NCI-H2029 treated with DMSO at 0.1 percent for 48 hours (cell line): ENCODE data around the gene PDCD1.
"Not testable (repeated sequence)": the region's sequence is repeated elsewhere in the genome, so short reads cannot be mapped to it uniquely, and the experiment has no call there.

ENCODE experiments used
- DNase-seq: peaks from one replicate; lab custom pipeline; 2025; lab: John Stamatoyannopoulos, UW

PDCD1 gene

DNA sequence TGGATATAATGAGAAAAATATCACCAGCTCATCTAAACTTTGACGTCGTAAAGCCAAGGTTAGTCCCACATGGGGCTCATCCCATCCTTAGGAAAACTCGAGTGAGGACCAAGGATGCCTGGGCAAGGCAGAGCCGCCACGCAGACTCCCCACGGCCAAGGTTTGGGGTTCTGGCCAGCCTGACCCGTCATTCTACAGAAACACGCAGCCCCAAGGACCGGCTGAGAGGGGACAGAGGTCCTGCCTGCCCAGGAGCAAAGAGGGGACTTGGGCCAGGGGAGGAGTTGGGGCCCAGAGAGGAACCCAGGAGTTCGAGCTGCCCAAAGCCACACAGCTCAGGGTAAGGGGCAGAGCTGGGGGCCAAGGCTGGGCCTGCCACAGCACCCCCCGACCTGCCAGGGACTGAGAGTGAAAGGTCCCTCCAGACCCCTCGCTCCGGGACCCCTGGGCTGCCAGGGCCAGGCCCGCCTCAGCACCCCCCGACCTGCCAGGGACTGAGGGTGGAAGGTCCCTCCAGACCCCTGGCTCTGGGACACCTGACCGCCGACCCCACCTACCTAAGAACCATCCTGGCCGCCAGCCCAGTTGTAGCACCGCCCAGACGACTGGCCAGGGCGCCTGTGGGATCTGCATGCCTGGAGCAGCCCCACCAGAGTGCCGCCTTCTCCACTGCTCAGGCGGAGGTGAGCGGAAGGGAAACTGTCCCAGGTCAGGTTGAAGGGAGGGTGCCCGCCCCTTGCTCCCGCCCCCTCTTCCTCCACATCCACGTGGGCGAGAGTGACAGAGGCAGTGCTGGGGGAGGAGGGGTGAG lies at the start of gene PDCD1:
TSS of gene PDCD1 (minus strand) at position 689 of the 811 bp plus-strand sequence. CDS start at position 633, 56 bp downstream.
- DNase-seq = no peak

DNA sequence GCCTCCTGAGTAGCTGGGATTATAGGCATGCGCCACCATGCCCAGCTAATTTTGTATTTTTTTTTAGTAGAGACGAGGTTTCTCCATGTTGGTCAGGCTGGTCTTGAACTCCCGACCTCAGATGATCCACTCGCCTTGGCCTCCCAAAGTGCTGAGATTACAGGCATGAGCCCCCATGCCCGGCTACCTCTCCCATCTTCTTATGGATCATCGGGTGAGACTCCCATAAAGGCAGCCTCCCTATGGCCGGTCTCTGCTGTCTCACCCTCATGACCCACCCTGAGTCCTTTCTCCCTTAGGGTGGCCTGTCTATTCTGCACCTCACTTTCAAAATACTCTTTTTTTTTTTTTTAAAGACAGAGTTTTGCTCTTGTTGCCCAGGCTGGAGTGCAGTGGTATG lies 49.1 kb upstream of the PDCD1 start:
- not testable (repeated sequence) for DNase-seq

DNA sequence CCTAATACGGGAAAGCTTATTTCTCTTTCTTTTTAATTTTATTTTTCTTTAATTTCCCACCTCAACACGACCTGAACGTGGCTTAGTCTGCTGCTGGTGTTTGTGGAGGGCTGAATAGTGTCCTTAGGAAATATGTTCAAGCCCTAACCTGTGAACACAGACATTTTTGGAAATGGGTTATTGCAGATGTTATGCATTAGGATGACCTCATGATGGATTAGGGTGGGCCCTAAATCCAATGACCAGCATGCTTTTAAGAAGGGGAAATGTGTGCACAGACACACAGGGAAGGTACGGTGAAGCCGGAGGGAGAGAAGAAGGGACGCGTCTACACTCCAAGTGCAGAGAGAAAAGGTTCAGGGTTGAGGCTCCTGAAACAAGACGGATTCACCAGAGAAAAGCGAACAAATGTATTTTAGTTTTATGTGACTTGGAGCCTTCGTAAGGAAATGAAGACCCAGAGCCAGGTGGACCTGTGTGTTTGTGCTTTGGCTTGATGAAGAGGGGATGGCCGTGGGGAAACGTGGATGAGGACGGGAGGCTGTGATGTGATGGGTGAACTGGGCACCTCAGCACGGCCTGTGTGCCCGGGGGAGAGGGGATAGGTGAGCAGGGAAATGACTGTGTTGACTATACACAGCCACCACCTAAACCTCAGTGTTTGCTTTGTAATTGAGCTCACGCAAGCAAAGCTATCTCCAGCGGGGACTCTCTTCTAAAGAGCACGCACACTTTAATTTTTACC lies 48.3 kb upstream of the PDCD1 start:
- DNase-seq = no peak

DNA sequence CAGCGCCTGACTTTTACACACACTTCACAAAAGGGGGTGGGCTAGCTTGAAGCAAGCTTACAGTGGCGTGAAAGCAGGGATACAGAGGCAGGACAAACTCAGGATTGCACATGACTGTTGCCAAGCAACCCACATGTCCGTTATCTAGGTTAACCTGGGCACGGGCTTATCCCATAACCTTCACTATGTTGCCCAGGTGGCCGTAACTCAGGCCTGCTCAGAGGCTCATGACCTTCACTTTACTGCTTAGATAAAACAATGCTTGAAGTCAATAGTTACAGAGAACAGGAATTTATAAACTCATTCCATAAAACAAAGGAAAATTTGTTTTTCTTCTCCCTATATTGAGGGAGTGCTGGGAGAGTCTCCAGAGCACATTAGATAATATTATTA lies 47.7 kb upstream of the PDCD1 start:
- not testable (repeated sequence) for DNase-seq

DNA sequence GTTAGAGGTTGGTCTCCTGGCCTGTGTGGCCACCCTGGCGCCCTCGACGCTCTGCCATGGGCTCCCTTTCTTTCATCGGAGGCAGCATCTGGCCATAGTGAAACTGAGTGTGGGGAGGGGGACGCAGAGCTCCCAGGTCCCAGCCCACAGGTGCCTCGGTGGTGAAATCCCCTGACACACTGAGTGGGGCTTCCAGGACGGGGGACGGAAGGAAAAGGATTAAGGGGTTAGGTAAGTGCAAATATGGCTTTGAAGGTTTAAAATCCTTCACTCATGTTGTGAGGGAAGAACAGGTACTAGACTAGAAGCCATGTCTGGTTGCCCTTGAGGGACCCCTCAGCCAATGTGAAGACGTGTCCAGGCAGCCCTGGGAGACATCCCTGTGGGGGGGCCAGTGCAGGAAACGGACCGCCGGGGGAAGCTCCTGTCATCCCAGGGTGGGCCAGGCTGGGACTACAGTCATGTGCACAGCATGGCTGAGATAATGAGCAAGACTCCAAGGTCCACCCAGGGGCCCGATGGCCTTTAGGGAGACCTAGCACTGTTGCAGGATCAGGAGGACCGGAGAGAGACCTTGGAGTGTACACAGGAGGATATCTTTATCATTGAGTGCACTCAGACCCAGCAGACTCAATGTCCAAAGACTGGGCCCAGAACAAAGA lies 47.2 kb upstream of the PDCD1 start:
- DNase-seq = no peak

DNA sequence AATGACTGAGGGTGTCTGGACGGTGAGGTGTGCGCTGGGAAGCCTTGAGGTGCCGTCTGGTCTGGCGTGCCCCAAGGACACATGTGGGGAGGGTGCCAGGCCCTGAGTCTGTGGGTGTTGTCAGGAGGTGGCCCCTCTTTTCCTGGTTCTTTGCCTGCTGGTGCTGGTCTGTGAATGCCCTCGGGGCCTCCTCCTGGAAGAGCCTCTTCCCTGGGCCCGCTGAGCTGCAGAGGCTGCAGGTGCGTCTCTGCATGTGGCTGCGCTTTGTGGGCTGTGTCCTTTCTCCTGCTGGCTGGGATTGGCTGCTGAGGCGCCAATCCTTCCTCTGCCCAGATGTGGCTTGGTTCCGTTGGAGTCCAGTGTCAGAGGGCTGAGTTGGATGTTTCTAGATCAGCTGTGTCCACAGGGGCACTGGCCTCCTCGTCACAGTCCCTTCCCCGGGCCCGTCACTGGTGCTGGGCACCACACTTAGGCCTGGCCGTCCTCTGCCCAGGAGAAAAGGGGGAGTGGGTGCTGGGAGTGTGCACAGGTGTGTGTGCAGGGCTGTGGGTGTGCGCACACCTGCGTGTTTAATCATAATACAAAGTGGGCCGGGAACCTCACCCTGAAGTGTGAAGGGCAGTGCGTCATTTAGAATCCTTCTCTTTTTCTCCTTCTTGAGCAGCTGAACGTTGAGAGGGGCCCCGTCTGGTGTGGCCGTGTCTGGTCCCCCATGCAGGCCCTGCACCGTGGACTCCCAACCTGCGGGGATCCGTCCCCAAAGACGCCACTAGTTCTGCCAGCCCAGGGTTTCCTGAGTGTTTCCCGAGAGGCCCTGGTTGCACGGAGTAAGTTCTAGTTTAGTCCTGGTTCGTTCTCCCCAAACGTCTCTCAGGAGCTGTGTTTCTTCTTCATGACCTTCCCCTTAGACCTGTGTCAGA lies 46.4 kb upstream of the PDCD1 start:
- DNase-seq = no peak

DNA sequence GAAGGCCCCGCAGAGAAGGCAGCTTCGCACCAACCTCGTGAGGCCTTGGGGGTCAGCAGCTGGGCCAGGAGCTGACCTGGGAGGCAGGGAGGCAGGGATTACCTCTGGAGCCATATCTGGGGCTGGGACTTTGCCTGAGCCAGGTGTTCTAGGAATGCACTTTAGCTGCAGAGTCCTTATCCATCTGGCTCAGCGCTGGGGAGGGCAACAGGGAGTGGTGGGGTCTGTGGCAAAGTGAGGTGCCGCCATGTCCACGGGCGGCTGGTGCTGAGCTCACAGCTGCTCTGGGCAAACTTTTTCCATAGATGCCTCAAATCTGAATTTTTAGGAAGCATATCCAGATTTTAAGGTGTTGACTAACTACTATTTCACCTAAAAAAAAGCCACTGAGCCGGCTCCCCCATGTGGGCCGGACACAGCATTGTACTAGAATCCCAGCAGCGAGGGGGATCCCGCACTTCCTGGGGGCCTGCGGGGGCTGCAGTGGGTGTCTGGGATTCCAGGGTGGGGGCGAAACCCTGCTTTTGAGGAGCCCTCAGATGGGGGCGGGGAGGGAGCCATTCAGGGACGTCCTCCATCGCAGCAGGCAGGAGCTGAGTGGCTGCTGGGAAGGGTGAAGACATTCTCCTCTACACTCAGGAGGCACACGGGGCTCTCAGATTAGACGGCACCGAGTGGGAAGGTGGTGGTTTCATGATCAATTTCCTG lies 45.5 kb upstream of the PDCD1 start:
- no peak for DNase-seq

DNA sequence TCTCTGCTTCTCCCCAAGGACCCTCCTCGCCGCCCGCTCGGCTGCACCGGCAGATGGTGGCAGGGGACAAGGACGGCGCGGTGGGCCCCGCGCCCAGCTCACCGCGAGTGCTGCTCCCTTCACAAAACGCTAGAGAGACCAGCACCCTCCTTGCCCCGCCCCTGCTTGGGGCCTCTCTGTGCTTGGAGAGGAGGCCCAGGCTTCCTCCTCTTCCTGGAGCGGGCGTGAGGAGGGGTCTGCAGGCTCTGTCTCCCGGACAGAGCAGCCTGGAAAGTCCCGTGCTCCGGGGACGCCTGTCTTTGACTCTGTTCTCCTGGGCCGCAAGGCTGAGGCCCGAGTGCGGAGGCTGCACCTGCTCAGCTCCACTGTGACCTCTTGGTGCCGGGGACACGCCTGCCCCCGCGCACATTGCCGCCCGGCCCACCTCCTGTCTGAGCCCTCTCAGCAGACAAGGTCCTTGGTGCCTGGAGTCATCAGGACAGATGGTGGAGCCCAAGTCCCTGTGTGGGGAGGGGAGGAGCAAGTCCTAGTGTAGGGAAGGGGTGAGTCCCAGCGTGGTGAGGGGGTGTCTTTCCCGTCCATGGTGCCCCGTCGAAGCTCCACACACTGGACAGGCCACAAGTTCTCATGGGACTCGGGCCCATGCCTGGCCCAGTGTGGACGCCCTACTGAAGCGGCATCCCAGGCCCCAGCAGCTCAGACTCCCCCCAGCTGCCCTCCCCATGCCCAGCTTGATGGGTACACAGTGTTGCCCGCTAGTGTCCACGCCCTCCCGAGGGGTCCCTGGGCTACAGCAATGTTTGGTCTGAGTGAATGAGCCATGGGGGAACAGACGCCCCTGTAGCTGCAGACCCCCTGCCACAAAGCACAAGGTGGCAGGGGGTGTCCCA lies 44.7 kb upstream of the PDCD1 start:
- DNase-seq = no peak

DNA sequence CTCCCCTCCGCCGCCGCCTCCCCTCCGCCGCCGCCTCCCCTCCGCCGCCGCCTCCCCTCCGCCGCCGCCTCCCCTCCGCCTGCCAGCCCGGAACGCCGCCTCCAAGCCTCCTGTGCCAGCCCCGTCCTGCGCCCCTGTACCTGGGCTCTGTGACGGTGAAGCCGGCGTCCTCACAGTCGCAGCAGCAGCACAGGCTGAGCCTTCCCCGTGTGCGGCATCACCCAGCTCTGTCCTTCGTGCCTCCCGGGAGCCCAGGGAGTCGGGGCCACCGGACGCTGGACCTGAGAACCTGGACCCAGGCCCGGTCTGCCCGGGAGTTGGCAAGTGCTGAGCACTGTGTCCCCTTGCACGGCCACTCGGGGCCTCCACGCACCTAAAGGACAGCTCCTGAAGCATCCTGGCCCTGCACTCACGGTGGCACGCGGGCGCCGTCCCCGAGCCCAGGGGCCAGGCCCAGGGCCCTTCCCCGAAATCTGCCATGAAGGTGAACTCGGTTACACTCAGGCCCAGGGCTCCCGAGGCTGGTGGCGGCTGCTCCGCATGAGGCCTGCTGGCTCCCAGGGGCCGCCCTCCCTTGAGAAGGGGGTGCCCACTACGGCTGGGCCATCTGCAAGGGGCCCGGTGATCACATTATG lies 43.8 kb upstream of the PDCD1 start:
- DNase-seq = no peak

DNA sequence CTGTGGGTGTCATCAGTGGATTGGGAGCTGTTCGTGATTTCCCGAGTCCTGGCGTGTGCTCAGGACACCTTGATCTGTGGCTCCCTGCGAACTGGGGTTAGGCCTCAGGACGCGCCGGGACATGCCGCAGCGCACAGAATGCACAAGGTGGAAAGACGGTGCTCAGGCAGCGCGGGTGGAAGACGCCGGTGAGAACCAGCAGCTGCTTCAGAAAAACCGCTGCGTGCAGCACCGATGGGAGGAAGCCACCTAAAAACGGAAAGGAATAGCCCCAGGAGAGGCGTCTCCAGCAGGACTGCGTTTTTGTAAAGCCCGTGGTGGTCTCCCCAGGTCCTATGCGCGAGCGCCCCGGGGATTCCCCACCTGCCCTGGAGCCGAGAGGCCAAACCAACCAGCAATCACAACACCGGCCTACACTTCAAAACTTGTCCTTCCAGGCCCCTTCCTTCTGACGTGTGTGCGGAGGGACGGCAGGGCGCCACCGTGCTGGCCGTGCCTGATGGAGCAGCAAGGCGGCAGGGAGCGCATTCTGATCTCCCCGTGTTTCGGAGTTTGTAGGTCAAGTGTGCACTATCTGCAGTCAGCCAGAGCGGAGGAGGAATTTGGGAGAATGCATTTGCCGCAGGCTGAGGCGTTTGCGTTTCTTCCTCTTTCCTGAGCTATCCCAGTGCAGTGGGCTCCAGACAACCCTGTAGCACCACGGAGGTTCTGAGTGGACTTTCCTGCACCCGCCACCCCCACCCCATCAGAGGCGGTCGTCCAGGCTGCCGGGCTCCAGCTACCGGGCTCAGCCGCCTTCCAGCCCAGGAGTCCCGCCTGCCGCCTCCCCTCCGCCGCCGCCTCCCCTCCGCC lies 43.0 kb upstream of the PDCD1 start:
- no peak for DNase-seq

DNA sequence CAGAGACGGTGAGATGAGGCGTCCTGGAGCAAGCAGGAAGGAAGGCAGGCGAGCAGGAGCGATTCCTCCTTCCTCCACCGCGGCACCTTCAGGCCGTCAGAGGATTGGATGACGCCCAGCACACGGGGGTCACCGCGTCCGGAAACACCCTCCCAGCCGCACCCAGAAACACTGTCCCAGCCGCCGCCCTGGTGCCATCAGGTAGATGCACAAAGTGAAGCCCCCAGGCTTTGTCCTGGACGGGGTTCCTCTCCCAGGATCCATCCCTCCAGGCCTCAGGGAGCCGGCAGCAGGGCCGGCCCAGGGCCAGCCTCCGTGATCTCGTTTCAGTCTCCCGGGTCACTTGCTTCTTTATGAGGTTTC lies 42.3 kb upstream of the PDCD1 start:
- no peak for DNase-seq

DNA sequence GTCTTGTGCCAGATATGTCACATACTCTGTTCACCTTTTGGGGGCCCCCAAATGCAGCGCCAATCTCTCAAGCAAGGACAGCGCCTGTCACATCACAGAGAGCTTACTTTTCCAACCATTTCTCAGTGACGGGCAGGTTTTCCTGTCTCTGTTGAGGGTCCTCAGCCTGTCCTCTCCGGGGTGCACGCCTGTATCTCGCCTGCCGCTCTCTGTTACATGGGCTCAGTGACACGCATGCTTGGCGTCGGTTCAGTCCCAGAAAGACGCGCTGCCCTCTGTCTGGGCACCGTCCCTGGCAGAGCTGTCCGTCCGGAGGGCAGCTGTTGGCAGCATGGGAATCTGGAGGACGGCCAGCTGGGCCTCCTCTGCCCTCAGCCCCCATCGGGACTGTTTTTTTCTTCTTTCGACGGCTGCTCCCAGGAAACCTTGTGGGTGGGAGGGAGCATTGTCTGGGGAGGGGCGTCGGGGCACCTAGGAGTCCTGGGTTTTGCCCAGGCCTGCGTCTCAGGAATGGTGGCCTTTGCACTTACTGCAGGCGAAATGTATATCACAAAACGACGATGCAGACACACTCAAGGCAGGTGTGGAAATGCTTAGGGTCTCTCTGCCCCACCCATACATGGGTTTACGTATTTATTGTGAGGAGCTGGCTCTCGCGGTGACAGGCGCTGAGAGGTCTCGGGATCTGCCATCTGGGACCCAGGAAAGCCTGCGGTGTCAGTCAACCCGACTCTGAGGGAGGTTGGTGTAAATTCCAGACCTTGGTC lies 41.7 kb upstream of the PDCD1 start:
- DNase-seq = no peak

DNA sequence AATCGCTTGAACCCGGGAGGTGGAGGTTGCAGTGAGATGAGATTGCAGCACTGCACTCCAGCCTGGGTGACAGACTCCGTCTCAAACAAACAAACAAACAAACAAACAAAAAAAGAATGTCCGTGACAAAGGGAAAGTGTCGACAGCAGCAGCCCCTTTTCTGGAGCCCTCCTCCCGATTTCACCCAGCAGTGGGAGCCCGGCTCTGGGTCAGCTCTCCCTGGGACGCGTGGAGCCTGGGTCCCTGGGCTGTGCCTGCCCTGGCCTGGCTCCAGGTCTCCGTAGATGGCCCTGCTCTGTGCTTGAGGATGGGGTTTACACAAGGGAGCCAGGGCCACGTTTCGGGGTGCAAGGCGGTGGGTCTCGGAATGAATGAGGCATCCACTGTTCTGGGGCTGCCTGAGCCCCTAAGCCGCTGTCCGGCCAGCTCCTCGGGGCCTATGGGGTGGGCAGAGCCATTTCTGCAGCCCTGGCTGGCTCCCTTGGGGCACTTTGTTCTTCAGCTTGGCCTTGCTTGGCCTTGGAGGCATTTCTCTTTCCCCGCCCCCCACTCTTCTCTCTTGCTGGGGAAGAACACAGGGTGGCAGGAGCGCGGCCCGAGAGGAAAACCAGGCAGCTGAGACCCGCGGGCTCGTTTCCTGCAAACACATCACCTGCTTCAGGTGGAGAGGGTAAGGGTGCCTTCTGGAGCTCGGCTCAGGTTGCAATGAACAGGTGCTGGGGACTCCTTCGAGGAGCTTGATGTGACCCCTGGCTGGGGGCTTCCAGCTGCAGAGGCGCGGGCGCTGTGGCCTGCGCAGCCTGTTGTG lies 40.0 kb upstream of the PDCD1 start:
- DNase-seq = peak; percentile 34

DNA sequence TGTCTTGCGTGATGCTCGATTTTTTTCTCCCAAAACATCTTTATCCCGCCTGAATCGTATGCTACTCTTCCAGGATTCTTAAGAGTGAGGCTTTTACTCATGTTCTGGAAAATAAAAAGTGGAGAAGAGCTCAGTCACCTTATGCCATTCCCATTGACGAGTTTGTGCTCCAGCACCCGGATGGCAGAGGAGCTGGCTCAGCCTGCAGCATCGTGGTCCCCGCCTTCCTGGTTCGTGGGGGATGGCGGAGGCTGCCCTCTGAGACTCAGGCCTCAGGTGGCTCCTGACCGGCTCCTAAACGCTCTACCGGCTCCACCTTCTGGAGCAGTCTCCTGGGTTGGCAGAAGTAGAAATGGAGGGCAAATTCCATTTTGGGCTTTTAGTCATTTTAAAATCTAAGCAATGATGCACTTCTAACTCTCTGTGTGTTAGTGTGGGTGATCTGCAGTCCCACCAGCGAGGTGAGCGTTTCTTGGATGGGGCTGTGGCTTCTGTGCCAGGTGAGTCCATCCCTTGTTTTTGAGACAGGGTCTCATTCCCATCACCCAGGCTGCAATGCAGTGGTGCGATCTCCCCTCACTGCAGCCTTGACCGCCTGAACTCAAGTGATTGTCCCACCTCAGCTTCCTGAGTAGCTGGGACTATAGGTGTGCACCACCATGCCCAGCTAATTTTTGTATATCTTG lies 38.7 kb upstream of the PDCD1 start:
- no peak for DNase-seq

DNA sequence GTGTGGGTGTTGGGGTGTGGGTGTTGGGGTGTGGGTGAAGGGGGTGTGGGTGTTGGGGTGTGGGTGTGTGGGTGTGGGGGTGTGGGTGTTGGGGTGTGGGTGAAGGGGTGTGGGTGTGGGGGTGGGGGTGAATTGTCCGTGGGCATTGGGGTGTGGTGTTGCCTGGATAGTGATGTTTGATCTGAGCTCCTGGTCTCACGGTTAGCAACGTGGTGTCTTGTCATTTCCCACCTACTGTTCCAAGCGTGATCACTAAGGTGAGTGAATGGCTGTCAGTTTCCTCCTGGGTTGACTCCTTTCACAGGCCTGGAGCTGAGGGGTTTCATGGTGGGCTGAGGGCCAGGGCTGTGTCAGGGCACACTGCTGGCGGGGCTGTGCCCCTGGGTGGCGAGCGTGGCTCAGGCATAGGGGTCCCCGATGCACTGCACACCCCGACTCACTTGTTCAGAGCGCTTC lies 38.1 kb upstream of the PDCD1 start:
- DNase-seq = no peak
